ENCODE measurements around the gene ZNF593OS.

ZNF593OS gene

DNA sequence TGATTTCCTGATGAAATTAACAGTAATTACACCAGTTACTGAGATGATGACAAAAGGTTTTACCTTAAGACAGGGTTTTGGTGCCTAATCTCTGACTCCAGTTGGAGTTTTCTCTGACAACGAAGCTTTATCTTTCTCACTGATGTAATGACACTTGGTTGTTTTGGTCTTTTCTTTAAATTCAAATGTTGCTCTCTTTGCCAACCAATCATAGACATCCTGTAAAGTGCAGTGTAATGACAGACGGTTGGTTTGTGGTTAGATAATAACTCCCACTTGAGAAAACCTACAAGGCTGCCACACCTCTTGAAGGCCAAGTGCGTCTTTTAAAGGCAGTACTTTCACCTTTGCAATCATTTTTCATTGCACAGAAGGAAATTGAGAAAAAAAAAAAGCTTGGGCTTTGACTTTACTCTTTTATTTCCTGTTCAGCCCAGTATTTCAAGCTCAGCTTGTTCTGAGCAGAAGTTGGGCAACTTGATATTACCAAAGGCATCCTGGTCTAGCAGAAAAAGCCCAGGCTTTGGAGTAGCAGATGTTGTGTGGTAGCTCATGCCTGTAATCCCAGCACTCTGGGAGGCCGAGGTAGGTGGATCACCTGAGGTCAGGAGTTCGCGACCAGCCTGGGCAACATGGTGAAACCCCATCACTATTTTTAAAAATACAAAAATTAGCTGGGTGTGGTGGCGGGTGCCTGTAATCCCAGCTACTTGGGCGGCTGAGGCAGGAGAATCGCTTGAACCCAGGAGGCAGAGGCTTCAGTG is 45.1 kb downstream of the ZNF593OS start:
- Mint-ChIP-seq H3K27me3 (no peaks in the 10 kb centered on the region), H3K4me1 (peaks cover 68% of the 10 kb centered on the region), H3K27ac (peak overlapping the region; percentile 98 to 99), H3K9me3 (no peaks in the 10 kb centered on the region), H3K4me3 (peak overlapping the region; percentile 81 to 88)
- DNase-seq (peak; percentile 56 to 67), ATAC-seq (peak; percentile 98)

DNA sequence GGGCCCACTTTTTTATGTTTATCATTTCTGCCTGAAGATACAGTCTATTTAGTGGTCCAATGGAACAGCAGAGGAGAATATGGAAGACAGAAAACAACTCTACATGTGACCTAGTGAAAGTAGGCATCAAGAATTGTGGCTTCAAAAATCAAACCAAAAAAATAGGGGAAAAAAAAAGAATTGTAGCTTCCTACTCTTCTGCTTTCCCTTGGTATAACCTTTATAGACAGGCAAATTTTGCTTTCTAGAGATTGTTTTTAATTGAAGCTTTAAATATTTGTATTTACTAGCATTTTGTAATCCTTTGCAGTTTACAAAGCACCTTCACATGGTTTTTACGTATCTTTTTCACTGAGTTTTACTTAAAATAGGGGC is 45.7 kb downstream of the ZNF593OS start:
- peak overlapping the region; percentile 81 to 88 for H3K4me3 Mint-ChIP-seq
- H3K27me3 Mint-ChIP-seq = no peaks in the 10 kb centered on the region
- H3K9me3 Mint-ChIP-seq = no peaks in the 10 kb centered on the region
- no peak for DNase-seq
- peak overlapping the region; percentile 98 to 99 for H3K27ac Mint-ChIP-seq
- H3K4me1 Mint-ChIP-seq = peaks cover 63% of the 10 kb centered on the region
- no peak for ATAC-seq

DNA sequence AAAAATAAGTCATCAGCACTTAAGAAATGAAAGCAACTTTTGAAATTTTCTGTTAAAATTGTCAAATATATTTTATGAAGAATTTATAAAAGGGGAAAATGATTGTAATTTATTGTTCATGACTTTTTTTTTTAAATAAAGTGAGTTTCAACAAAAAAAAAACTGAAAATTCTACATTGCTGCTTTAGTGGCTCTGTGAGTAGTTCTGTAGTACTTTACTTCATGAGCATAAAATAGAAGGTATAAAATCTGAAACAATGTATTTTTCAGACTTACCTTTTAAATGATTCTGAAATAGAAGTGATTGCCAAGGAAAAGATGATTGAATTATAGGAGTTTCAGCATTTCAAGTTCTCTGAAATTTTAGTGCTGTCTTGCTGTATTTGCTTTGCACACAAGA is 46.2 kb downstream of the ZNF593OS start:
- DNase-seq (no peak), ATAC-seq (no peak)
- Mint-ChIP-seq H3K4me1 (peaks cover 63% of the 10 kb centered on the region), H3K27ac (peak overlapping the region; percentile 98 to 99), H3K4me3 (peak overlapping the region; percentile 81 to 88), H3K27me3 (no peaks in the 10 kb centered on the region), H3K9me3 (no peaks in the 10 kb centered on the region)

DNA sequence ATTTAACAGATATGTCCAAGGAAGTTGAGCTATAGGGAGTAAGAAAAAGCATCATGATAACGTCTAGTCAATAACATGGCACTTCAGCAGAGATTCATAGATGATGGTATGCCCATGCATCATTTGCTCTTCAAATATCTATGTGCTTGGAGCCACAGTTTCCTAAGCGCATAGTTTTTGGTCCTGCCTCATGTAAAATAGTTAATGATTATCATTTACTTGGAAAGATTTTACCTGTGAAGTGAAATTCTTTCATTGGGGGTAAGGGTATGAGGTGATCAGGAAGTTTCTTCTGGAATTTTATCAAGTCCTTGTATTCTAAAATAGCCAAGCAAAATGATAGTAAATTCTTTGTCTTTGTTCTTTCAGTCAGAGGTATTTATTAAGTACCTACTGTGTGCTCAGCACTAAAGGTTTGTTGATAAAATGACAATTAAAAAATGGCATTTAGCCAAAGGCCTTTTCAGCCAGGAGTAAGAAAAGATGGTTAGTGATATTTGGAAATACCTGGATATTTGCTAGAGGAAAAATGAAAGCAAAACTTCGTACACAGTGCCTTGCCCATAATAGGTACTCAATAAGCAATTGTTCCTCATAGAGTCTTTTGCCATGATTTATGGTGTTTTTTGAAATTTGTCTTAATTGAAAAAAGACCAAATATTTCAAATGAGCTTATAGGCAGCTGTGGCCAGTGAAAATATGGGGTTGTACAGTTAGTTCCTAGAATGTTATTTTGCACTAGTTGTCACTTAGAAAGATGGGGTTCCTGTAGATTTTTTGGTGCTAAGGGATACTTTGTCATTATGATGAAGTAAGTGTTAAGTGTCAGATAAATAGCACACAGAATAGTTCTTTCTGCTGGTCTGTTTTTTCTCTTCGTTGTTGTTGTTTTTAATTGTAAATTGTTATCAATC is 47.0 kb downstream of the ZNF593OS start:
- Mint-ChIP-seq H3K27ac (no peak overlapping the region), H3K4me3 (peak overlapping the region; percentile 50 to 88), H3K27me3 (no peaks in the 10 kb centered on the region), H3K9me3 (no peaks in the 10 kb centered on the region), H3K4me1 (peaks cover 70% of the 10 kb centered on the region)
- ATAC-seq (no peak), DNase-seq (no peak)

DNA sequence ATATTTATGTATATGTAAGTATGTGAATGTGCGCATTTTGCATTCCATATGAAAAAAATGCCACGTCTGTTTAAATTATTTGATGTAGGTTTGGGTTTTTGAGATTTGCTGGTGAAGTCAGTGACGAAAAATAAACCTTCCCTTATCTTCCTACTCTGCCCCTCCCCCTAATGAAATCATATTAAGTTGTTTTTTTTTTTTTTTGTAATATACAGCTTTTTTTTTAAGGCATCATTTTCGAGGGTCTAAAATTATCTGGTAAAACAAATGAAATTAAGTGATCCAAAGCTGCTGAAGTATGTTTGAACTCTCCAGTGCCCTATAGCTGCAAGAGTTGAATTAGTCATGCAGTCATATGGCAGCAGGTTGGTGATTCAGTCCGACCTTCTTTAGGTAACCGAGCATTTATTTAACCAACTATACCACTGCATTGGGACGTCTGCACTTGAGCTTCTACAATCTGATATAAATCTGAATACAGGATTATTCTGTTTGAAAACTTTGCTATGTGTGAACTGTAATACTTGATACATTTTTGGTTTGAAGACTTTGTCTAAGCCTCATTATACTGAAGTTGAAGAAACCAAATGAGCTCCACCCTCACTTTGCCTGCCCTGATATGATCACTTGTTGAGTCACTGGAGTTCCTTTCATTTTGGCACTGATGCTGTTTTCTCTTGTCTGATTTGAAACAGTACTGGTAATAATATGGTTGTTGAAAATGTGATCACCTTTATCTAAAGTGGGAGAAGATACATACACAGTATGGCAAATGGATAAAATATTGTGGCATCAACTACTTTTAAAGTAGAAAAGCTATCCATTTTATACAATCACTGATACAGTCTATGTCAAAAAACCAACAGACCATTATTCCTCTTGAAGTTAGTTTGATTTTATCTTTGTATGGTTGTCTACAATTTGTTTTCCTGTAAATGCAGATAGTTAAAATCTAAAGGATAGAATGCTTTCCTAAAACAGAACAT is 48.4 kb downstream of the ZNF593OS start:
- H3K27ac Mint-ChIP-seq = no peak overlapping the region
- no peaks in the 10 kb centered on the region for H3K27me3 Mint-ChIP-seq
- H3K9me3 Mint-ChIP-seq = no peaks in the 10 kb centered on the region
- DNase-seq (no peak), ATAC-seq (peak; percentile 46)
- peak overlapping the region in 1 of 2 donors; percentile 11 for H3K4me3 Mint-ChIP-seq
- H3K4me1 Mint-ChIP-seq = peaks cover 76% of the 10 kb centered on the region

DNA sequence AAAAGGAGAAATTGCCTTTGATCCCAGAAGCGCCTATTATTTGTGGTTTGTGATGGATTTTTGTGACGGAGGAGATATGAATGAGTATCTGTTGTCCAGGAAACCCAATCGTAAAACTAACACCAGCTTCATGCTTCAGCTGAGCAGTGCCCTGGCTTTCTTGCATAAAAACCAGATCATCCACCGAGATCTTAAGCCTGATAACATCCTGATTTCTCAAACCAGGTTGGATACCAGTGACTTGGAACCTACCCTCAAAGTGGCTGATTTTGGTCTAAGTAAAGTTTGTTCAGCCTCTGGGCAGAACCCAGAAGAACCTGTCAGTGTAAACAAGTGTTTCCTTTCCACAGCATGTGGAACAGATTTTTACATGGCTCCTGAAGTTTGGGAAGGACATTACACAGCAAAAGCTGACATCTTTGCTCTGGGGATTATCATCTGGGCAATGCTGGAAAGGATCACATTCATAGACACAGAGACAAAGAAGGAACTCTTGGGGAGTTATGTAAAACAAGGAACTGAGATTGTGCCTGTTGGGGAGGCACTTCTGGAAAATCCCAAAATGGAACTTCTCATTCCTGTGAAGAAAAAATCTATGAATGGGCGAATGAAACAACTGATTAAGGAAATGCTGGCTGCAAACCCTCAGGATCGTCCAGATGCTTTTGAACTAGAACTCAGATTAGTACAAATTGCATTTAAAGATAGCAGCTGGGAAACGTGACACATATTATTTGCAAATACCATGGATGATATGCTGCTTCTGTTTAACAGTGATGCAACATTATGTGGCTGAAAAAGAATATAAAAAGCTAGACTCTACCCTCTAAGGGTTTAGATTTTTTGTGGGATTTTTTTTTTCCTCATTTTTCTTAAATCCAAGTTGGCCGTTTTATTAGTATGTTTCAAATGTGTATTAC is 49.5 kb downstream of the ZNF593OS start:
- peaks cover 64% of the 10 kb centered on the region for H3K4me1 Mint-ChIP-seq
- no peaks in the 10 kb centered on the region for H3K27me3 Mint-ChIP-seq
- no peaks in the 10 kb centered on the region for H3K9me3 Mint-ChIP-seq
- no peak overlapping the region for H3K27ac Mint-ChIP-seq
- DNase-seq = no peak
- no peak for ATAC-seq
- no peak overlapping the region for H3K4me3 Mint-ChIP-seq

DNA sequence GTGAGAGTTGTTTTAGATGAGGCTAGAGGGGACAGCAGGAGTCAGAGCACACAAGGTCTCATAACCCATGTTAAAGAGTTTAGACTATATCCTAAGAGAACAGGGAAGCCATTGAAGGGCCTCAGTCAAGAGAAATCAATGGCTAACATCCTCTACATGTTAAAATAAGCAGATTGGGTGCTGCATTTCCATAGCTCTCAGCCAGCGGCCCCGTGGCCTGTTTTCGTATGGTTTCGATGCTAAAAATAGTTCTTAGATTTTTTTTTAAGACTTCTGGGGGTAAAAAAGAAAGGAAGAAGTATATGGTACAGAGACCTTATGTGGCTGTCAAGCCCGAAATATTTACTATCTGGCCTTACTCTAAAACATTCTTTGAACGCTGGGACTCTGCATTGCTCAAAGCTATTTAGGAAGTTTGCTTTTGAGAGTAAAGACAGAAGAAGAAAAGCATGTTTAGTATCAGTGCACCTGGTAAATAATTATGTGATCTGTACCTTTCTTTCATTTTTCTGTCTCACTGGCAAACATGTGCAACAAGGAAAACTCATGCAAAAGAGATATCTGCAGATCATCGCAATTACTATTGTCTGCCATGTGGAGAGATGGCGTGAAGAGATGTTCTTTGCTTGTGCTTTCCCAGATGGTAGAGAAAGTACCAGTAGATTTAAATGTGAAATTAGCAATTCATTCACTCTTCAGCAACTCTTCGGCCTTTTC is 51.6 kb downstream of the ZNF593OS start:
- peak overlapping the region; percentile 62 to 71 for H3K4me3 Mint-ChIP-seq
- H3K27ac Mint-ChIP-seq = peak overlapping the region; percentile 72 to 89
- DNase-seq = no peak
- H3K4me1 Mint-ChIP-seq = peaks cover 48% of the 10 kb centered on the region
- no peaks in the 10 kb centered on the region for H3K9me3 Mint-ChIP-seq
- no peak for ATAC-seq
- H3K27me3 Mint-ChIP-seq = no peaks in the 10 kb centered on the region

Measured in stimulated activated naive CD8-positive, alpha-beta T cell treated with anti-CD3 and anti-CD28 coated beads, Interleukin-15, amount 100 ng/mL, for 72 hours (primary cell).